Neuron (in vitro differentiated cells): ENCODE data around the gene UPB1.

ENCODE experiments used
- H2AFZ ChIP-seq: one replicate; pipeline ENCODE4 v1.6.1; 2013; ENCODE audit warnings: low read depth, mild to moderate bottlenecking, inconsistent platforms, low read length, moderate library complexity
- H3K27me3 ChIP-seq: one replicate; pipeline ENCODE4 v1.6.1; 2013; ENCODE audit warnings: low read length; ENCODE audit not compliant: insufficient read depth
- H3K36me3 ChIP-seq: one replicate; pipeline ENCODE4 v1.6.1; 2013; ENCODE audit warnings: low read length; ENCODE audit not compliant: insufficient read depth
- H3K4me1 ChIP-seq: one replicate; pipeline ENCODE4 v1.6.1; 2013; ENCODE audit warnings: low read length; ENCODE audit not compliant: insufficient read depth
- H3K4me3 ChIP-seq: 2 replicates; pipeline ENCODE4 v1.5.1; 2013; ENCODE audit warnings: mild to moderate bottlenecking, low read length, moderate library complexity
- H3K9me3 ChIP-seq: one replicate; pipeline ENCODE4 v1.6.1; 2013; ENCODE audit warnings: low read length

Gene UPB1

DNA sequence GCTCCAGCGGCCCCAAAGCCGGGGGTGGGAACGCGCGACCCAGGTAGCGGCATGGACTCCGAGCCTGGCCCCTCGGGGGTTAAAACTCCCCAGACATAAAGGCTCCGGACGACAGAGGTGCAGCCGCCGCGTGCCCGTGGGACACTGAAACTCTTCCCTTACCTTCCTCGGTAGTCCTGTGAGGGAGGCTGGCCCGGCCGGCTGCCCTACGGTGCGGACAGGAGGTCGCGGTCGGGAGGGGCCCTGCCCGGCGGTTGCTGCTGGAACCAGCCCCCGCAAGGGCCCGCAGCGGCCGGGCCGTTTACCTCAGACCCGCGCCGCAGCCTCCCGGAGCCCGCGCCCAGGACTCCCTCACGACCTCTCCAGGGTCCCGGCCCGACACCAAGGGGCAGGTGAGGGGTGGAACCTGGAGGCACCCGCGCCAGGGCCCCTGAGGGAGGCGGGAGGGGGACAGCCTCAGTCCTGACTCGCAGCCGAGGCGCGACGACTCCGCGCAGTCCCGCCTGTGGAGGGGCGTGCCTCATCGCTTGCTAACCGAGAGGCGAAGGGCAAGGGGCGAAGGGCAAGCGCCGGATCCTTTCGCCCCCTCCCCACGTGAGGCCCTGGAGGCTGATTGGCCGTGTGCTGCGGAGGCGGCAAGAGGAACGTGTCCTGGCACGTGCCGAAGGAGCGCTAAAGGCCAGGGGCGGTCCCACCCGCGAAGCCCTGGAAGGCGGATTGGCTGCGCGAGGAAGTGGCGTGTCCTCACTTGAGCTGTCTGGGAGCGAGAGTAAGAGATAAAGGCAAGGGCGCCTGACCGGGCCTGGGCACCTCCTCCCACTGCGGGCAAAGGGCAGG is at the start of gene UPB1:
UPB1 (plus strand) TSS at position 805 of the 837 bp plus-strand sequence. CDS start 72 bp downstream, outside the sequence.
- Histone ChIP-seq H3K4me1 (peaks cover 5% of the 10 kb centered on the region), H3K27me3 (peaks cover 41% of the 10 kb centered on the region), H3K36me3 (no peaks in the 10 kb centered on the region), H3K9me3 (peaks cover 2% of the 10 kb centered on the region), H2AFZ (no peak within 1 kb of the TSS), H3K4me3 (no peak within 1 kb of the TSS)

DNA sequence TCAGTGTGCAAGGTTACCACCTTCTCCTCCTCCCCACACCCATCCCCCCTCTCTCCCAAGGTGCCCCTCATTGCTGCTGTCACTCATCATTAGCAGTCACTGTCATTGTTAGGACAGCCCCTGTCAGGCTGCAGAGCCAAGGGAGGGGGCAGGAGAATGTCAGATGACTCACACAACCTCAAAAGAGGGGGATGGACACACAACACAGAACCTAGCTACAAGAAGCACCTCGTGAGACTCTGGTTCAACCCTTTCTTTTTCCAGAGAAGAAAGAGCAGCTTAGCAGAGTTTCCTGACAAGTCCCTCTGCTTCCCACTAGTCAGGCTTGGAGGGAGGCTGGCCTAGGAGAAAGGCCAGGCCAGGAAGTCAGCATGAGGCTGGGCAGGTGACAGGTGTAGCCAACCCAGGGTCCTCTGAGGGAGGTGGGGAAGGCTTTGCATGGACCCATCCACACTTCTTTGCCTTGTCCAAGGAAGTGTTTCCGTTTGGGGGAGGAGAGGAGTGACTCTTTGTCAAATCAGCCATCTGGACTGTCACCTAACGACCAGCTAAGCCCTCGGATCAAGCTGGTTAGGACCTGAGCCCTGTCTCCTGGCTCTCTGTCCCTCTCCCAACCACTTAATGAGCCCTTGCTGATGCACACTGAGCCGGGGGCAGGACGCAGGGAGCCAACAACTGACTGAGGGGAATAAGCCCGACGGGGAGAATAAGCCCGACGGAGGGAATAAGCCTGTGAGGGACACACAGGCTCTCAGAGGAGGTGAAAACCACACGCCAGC is 49.5 kb upstream of the UPB1 start:
- Histone ChIP-seq H3K27me3 (no peaks in the 10 kb centered on the region), H3K4me1 (peaks cover 28% of the 10 kb centered on the region), H3K4me3 (no peak overlapping the region), H3K9me3 (no peaks in the 10 kb centered on the region), H3K36me3 (no peaks in the 10 kb centered on the region), H2AFZ (no peak overlapping the region)

DNA sequence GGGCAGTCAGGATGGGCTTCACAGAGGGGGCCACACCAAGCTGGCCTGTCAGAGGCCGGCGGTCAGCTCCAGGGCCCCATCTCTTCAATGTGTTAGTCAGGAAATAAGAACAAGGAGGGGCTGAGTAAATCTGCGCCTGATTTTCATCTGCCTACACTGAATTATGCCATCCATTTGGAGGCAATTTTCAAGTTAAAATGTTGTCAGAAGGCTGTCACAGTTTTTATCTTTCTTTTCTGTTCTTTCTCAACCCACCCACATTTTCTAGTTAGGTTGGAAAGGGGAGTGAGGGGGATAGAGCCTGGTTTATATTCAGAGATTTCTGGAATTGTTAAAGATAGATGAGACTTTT is 48.9 kb upstream of the UPB1 start:
- no peaks in the 10 kb centered on the region for H3K27me3 ChIP-seq
- H3K4me1 ChIP-seq: peaks cover 28% of the 10 kb centered on the region
- no peaks in the 10 kb centered on the region for H3K9me3 ChIP-seq
- H2AFZ ChIP-seq: no peak overlapping the region
- no peaks in the 10 kb centered on the region for H3K36me3 ChIP-seq
- H3K4me3 ChIP-seq: no peak overlapping the region

DNA sequence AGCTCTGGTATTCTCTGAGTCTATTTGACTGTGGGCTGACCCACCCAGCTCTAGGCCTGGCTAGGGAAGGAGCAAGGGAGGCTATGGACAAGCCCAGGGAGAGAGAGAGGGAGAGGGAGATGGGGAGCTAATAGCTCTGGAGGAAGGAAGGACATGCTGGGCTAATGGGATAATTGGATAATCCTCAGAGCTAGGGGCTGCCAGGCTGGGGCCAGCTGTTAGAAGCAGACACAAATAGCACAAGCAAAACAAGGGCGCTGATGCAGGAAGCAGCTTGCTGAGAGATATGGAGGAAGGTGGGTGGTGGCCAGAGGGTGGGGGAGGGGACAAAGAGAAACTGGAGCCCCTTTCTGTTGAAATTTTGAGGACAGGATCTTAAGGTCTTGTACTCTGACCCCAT is 44.5 kb upstream of the UPB1 start:
- Histone ChIP-seq H2AFZ (no peak overlapping the region), H3K4me3 (no peak overlapping the region), H3K4me1 (peaks cover 7% of the 10 kb centered on the region), H3K9me3 (no peaks in the 10 kb centered on the region), H3K27me3 (no peaks in the 10 kb centered on the region), H3K36me3 (no peaks in the 10 kb centered on the region)

DNA sequence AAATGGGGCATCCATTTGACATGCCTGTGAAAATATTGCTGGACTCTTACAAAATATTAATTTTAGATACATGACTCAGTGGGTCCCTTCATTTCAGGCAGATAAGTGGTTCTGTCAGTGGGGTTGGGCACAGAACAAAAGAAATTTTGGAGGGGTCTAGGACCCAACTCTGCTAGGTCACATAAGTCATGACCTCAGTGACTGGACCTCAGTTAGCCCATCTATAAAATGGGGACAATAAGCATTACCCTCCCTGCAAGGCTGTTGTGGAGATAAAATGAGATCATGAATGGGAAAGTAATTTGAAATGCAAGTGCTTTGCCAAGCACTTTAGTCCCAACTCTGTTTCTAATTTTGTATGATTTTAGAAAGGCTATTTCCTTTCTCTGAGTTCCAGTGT is 44.0 kb upstream of the UPB1 start:
- H3K36me3 ChIP-seq: no peaks in the 10 kb centered on the region
- no peaks in the 10 kb centered on the region for H3K9me3 ChIP-seq
- no peak overlapping the region for H2AFZ ChIP-seq
- peaks cover 2% of the 10 kb centered on the region for H3K4me1 ChIP-seq
- no peaks in the 10 kb centered on the region for H3K27me3 ChIP-seq
- H3K4me3 ChIP-seq: no peak overlapping the region

DNA sequence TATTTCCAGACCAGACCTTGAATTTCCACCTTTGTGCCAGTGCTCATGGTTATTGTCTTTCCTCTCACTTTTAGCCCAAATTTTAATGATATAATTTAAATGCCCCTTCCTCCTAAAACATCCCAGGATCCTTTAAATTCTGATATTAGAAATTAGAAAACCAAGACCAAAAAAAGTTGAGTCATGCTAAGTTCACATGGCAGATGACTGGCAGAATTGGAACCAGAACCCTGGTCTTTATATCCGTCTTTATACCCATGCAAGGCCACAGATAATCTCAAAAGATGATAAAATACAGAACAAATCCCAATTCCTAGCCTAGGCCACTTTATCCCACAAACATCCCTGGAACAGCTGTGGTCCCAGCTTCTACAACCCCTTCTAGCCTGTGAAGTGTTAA is 41.3 kb upstream of the UPB1 start:
- Histone ChIP-seq H2AFZ (no peak overlapping the region), H3K4me3 (no peak overlapping the region), H3K36me3 (no peaks in the 10 kb centered on the region), H3K9me3 (no peaks in the 10 kb centered on the region), H3K4me1 (no peaks in the 10 kb centered on the region), H3K27me3 (no peaks in the 10 kb centered on the region)

DNA sequence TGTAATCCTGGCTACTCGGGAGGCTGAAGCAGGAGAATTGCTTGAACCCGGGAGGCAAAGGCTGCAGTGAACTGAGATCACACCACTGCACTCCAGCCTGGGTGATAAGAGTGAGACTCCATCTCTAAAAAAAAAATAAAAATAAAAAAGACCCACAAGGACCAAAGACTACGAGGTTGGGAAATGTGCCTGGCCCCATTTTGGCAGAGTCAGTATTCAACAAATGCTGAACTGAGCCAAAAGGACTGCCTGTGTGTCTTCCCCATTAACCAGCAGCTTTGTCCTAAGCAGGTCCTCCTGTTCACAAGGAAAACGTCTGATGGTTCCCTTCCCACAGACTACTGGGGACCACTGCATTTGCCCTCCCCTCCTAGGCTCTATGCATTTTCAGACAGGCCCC is 40.1 kb upstream of the UPB1 start:
- Histone ChIP-seq H3K4me3 (no peak overlapping the region), H3K27me3 (peaks cover 2% of the 10 kb centered on the region), H3K36me3 (no peaks in the 10 kb centered on the region), H3K9me3 (no peaks in the 10 kb centered on the region), H2AFZ (no peak overlapping the region), H3K4me1 (no peaks in the 10 kb centered on the region)

DNA sequence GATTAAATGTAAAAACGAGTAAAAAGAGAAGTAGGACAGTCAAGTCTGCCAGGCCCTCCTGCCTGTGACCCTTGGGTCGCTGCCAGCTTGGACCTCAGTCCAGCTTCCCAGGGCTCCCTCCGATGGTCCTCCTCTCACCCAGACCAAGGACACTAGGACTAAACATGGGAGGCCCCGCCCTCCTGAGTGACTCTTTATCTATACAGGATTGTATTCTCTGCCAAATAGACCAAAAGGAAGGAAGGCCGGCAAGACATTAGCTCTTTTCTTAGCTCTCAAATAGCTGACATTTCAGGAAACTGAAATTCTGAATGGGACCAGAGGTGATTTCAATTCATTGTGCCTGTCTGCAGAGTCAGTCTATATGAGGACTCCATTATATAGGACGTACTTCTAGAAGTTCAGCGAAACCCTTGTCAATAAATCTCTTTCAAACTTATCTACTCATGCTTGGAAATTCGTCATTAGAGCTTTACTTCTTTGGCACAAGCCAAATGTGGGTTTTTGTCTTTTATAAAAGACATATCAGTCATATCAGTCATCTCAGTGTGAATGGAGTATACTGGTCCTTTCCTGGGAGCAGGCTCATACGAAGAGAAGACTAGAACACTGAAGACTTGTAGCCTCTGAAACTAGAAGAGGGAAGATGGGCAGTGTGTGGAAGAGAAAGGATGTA is 39.2 kb upstream of the UPB1 start:
- Histone ChIP-seq H3K9me3 (no peaks in the 10 kb centered on the region), H3K27me3 (peaks cover 2% of the 10 kb centered on the region), H3K4me3 (no peak overlapping the region), H3K36me3 (no peaks in the 10 kb centered on the region), H3K4me1 (no peaks in the 10 kb centered on the region), H2AFZ (no peak overlapping the region)

DNA sequence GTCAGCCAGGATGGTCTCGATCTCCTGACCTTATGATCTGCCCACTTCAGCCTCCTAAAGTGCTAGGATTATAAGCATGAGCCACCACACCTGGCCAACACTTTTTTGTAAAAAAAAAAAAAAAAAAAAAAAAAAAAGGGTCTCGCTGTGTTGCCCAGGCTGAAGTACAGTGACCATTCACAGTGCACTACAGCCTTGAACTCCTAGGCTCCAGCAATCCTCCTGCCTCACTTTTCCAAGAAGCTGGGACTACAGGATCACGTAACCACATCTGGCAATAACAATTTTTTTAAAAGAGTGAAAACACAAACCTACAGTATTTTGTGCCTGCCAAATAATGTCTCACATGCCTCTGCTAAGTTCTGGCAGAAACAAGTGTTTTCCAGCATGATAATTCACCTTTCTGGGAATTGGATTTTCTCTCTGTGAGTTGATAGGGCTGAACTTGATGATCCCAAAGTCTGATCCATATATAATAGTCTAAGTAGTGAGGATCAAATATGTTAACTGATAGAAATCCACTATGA is 37.2 kb upstream of the UPB1 start:
- no peaks in the 10 kb centered on the region for H3K4me1 ChIP-seq
- no peaks in the 10 kb centered on the region for H3K36me3 ChIP-seq
- H2AFZ ChIP-seq: no peak overlapping the region
- peaks cover 2% of the 10 kb centered on the region for H3K27me3 ChIP-seq
- no peak overlapping the region for H3K4me3 ChIP-seq
- H3K9me3 ChIP-seq: no peaks in the 10 kb centered on the region

DNA sequence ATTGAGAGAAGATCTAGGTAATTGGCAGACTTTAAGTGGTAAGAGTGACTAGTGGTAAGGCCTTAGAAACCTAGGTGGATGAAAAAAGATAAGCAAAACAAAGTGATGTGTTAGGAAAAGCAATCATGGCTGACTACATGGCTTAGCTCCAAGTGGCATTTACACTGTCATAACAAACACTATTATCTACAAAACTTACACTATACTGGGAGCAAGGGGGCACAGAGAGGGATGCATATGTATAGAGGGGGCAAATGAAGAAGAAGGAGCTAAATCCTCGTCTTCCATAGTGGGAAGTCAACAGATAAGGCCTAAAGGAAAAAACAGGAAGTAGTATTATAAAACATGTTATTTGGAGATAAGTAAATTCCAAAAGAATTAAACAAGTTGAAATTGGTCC is 35.2 kb upstream of the UPB1 start:
- H3K9me3 ChIP-seq: no peaks in the 10 kb centered on the region

DNA sequence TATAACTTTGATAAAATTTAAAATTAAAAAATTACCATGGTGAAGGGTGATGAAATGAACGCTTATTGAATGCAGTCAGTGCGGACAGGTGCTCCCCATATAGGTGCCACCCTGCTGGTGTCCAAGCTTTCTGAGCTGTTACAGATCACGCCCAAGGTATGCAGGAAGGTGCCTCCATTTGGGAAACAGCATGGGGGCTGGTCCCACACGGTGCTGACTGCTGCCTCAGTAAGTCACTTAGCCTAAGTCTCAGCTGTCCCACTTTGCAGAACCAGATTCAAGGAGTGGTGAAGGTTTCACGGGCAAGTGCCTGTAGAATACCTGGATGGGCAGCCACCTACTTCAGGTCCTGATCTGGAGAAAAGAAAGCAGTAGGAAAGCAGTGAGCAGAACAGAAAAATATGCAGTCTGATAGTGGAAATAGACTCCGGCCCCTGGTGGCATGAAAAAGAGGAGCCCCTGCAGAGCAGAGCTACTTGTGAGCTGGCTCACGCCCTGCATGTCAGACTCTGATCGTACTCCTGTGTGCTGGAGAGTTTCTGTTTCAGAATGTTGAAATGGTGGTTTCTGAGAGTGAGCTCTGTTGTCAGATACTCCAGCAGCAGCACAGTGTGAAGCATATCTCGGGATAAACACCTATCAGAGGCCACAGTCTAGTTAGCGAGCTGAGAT is 34.6 kb upstream of the UPB1 start:
- Histone ChIP-seq H2AFZ (no peak overlapping the region), H3K36me3 (no peaks in the 10 kb centered on the region), H3K27me3 (peaks cover 2% of the 10 kb centered on the region), H3K4me1 (peaks cover under 1% of the 10 kb centered on the region), H3K9me3 (no peaks in the 10 kb centered on the region), H3K4me3 (no peak overlapping the region)

More for the DNA sequence above, 35.2 kb upstream of the UPB1 start:
- no peaks in the 10 kb centered on the region for H3K4me1 ChIP-seq
- H3K27me3 ChIP-seq: peaks cover 2% of the 10 kb centered on the region
- no peak overlapping the region for H2AFZ ChIP-seq
- no peaks in the 10 kb centered on the region for H3K36me3 ChIP-seq
- H3K4me3 ChIP-seq: no peak overlapping the region

DNA sequence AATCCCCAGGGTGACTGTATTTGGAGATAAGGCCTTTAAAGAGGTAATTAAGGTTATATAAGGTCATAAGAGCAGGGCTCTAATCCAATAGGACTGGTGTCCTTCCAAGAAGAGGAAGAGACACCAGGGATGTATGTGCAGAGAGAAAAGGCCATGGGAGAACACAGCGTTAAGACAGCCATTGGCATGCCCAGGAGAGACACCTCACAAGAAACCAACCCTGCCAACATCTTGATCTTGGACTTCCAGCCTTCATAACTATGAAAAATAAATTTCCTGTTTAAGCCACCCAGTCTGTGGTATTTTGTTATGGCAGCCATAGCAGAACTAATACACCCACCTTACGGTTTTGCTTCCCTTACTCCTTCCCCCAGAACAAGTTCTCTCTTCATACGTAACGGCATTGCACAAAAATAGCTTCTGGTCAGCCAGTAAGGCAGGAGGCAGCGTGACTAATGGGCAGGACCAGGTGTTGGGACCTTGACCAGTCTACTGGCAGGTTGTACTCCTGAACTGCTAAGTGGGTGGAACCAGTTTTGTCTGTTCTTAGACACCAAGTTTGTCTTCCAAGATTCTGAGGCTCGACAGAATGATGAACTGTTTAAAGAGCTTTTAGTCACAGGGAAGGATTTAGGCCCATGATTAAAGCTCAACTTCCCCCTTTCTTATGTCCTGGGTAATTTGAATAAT is 31.9 kb upstream of the UPB1 start:
- Histone ChIP-seq H3K9me3 (no peaks in the 10 kb centered on the region), H3K4me3 (no peak overlapping the region), H3K27me3 (peaks cover 2% of the 10 kb centered on the region), H2AFZ (no peak overlapping the region), H3K36me3 (no peaks in the 10 kb centered on the region), H3K4me1 (peaks cover 17% of the 10 kb centered on the region)
